ENCODE data around the gene ESCO1. TPM values are rescaled to one million over a fixed set of nuclear protein-coding genes. Genes with fewer than 3 reads are reported as not detected.
"Not testable (repeated sequence)": the region's sequence is repeated elsewhere in the genome, so short reads cannot be mapped to it uniquely, and the experiment has no call there.

Gene ESCO1
- total RNA-seq, 4 donors from 2014 or later: 8.7 to 17.1 (median 14.6) TPM

GRCh38 chr18:21598726-21599584 lies 1.5 kb downstream of the ESCO1 start:
- Histone ChIP-seq H3K4me1 (peaks cover 10 to 39% (median 10%) of the 10 kb centered on the region in 3 donors), H3K27ac (peak overlapping the region; percentile 97 to 100 (median 98)), H3K27me3 (no peaks in the 10 kb centered on the region), H3K9me3 (no peaks in the 10 kb centered on the region), H3K4me3 (peak overlapping the region; percentile 74 to 98 (median 85)), H3K36me3 (no peaks in the 10 kb centered on the region)
- intact Hi-C loops (cut with DNase I): no loop called here
- DNase-seq: no peak
- TF ChIP-seq POLR2A (IDR thresholded peaks at IDR 0.05): no peak
- TF ChIP-seq CTCF (IDR thresholded peaks at IDR 0.05): no peak
- WGBS, 2 donors: 37 to 40% methylated on average over 11 to 18 of the region's 18 CpGs

GRCh38 chr18:21597620-21598019 lies 2.9 kb downstream of the ESCO1 start:
- Histone ChIP-seq H3K4me1 (peaks cover 10 to 39% (median 10%) of the 10 kb centered on the region in 3 donors), H3K27ac (no peak overlapping the region), H3K4me3 (no peak overlapping the region), H3K9me3 (no peaks in the 10 kb centered on the region), H3K27me3 (no peaks in the 10 kb centered on the region), H3K36me3 (peaks cover 0 to 1% (median 0%) of the 10 kb centered on the region in 3 donors)
- TF ChIP-seq CTCF (IDR thresholded peaks at IDR 0.05): no peak
- no peak for TF ChIP-seq POLR2A (IDR thresholded peaks at IDR 0.05)
- intact Hi-C loops (cut with DNase I): no loop called here
- 35 to 43% methylated on average over 1 of the region's 1 CpG for WGBS, 2 donors
- DNase-seq: no peak

GRCh38 chr18:21593540-21594257 lies 6.8 kb downstream of the ESCO1 start:
- no peak overlapping the region for H3K4me3 ChIP-seq
- peaks cover 1 to 23% (median 3%) of the 10 kb centered on the region in 3 donors for H3K4me1 ChIP-seq
- intact Hi-C loops (cut with DNase I): no loop called here
- H3K27me3 ChIP-seq: no peaks in the 10 kb centered on the region
- WGBS, 2 donors: 75 to 80% methylated on average over 3 to 5 of the region's 7 CpGs
- no peaks in the 10 kb centered on the region for H3K9me3 ChIP-seq
- TF ChIP-seq CTCF (IDR thresholded peaks at IDR 0.05): no peak
- no peak for DNase-seq
- H3K27ac ChIP-seq: no peak overlapping the region
- peaks cover 0 to 6% (median 0%) of the 10 kb centered on the region in 3 donors for H3K36me3 ChIP-seq

GRCh38 chr18:21592361-21592760 lies 8.1 kb downstream of the ESCO1 start:
- H3K4me3 ChIP-seq; H3K27me3 ChIP-seq; DNase-seq; H3K36me3 ChIP-seq; H3K27ac ChIP-seq; H3K9me3 ChIP-seq; intact Hi-C loops (cut with DNase I): not testable (repeated sequence)
- peaks cover 0 to 10% (median 0%) of the 10 kb centered on the region in 3 donors for H3K4me1 ChIP-seq
- no CpG with 5 or more reads among the region's 33 CpGs for WGBS, 2 donors

- no peaks in the 10 kb centered on the region for H3K4me1 ChIP-seq
- no peaks in the 10 kb centered on the region for H3K9me3 ChIP-seq
- no peak for TF ChIP-seq POLR2A (IDR thresholded peaks at IDR 0.05)
- no peak for TF ChIP-seq CTCF (IDR thresholded peaks at IDR 0.05)
- H3K27ac ChIP-seq: no peak overlapping the region
- intact Hi-C loops (cut with DNase I): no loop called here
- no peaks in the 10 kb centered on the region for H3K27me3 ChIP-seq
- peaks cover 0 to 51% (median 0%) of the 10 kb centered on the region in 3 donors for H3K36me3 ChIP-seq
- no peak for DNase-seq
- H3K4me3 ChIP-seq: no peak overlapping the region
- WGBS, 2 donors: 73 to 90% methylated on average over 5 of the region's 5 CpGs
These were observed 16.1 kb downstream of the ESCO1 start for GRCh38 chr18:21584391-21584790.
